ENCODE results near the gene OTOS. TPM values are rescaled to one million over a fixed set of nuclear protein-coding genes. Genes with fewer than 3 reads are reported as not detected.

Gene OTOS
- total and polyA plus RNA-seq, 9 of the 15 experiments (the other 6 are each of a cell fraction or from before 2014, with no cell fraction given): not detected

GRCh38 chr2:240143276-240143675, 2.8 kb upstream of the OTOS start:
- no peak overlapping the region for H3K27ac ChIP-seq (ENCODE audit: extremely low read depth, low read depth, low read length)
- WGBS (ENCODE audit: insufficient coverage, low coverage, missing lambda C conversion rate): 29% methylated on average over 6 of the region's 6 CpGs
- H3K79me2 ChIP-seq (ENCODE audit: control insufficient read depth, insufficient read depth, low read length): no peaks in the 10 kb centered on the region
- H3K9me1 ChIP-seq (ENCODE audit: control insufficient read depth, insufficient read depth, low read length): no peaks in the 10 kb centered on the region
- no peaks in the 10 kb centered on the region for H3K9me3 ChIP-seq (replicated peaks; ENCODE audit: control insufficient read depth, insufficient read depth, low read depth, low read length)
- no peak overlapping the region for H3K9ac ChIP-seq (ENCODE audit: insufficient read depth in 1 of 2, low read depth in 2 of 2, low read length in 2 of 2)
- ChIA-PET POLR2A (no interaction called here), CTCF (ENCODE audit: low intra/inter-chr PET ratio) (interaction anchor here (1.6 kb wide), 1 partner anchor 83 kb away, joined by 7 read pairs; no protein-coding TSS in a partner anchor)
- H3K4me3 ChIP-seq: no peak overlapping the region
- H2AFZ ChIP-seq (ENCODE audit: low read depth, low read length): no peak overlapping the region
- DNase-seq (ENCODE audit: extremely low read depth in 1 of 4, low spot score in 3 of 4): no peak
- ATAC-seq: no peak
- intact Hi-C loops (cut with micrococcal nuclease): loop anchor here (2.0 kb wide), 1 partner anchor 82 kb away; no protein-coding TSS in a partner anchor
- H3K36me3 ChIP-seq (ENCODE audit: control insufficient read depth, insufficient read depth, low read length): no peaks in the 10 kb centered on the region
- H3K4me2 ChIP-seq (ENCODE audit: insufficient read depth, low read length): no peak overlapping the region
- no peaks in the 10 kb centered on the region for H4K20me1 ChIP-seq (replicated peaks; ENCODE audit: control insufficient read depth, insufficient read depth, low read length)
- peaks cover 0 to 55% of the 10 kb centered on the region in 2 experiments; a peak in 3 of 5 replicates for H3K27me3 ChIP-seq (ENCODE audit: control insufficient read depth in 2 of 2, insufficient read depth in 2 of 2, low read length in 2 of 2)
- no TSS peak for BruUV-seq (replicated peaks)
- FAIRE-seq: no peak
- peaks cover 0 to 12% of the 10 kb centered on the region in 2 experiments; a peak in 2 of 5 replicates for H3K4me1 ChIP-seq (replicated peaks in 1 of 2; ENCODE audit: control insufficient read depth in 2 of 2, insufficient read depth in 2 of 2, low read length in 2 of 2)
- in situ Hi-C loops (cut with MboI): loop anchor here (5.0 kb wide), 1 partner anchor 86 kb away; no protein-coding TSS in a partner anchor
- no peak for TF ChIP-seq RNF219 (CRISPR knock-in tag; IDR thresholded peaks at IDR 0.05)
- TF ChIP-seq ZNF717 (CRISPR knock-in tag; IDR thresholded peaks at IDR 0.05): no peak
- no peak for TF ChIP-seq AFF4 (CRISPR knock-in tag; IDR thresholded peaks at IDR 0.05)
- no peak for TF ChIP-seq ATF6 (CRISPR knock-in tag; IDR thresholded peaks at IDR 0.05)
- TF ChIP-seq ZNF347 (CRISPR knock-in tag; IDR thresholded peaks at IDR 0.05; ENCODE audit: low read depth): no peak
- TF ChIP-seq ZNF408 (CRISPR knock-in tag; IDR thresholded peaks at IDR 0.05; ENCODE audit: low read depth): no peak
- no peak for TF ChIP-seq ZNF707 (CRISPR knock-in tag; conservative IDR thresholded peaks at IDR 0.05)
- no peak for TF ChIP-seq KDM5B (IDR thresholded peaks at IDR 0.05; ENCODE audit: insufficient replicate concordance, low read depth, low read length)
- no peak for TF ChIP-seq FOS (IDR thresholded peaks at IDR 0.05; ENCODE audit: extremely low read depth, insufficient read length)
- TF ChIP-seq ZNF280A (IDR thresholded peaks at IDR 0.05; ENCODE audit: low read depth, partially characterized antibody): no peak
